GM23338 (cell line): Measurements from ENCODE around the gene PRKAG1. TPM values are rescaled to one million over a fixed set of nuclear protein-coding genes. Genes with fewer than 3 reads are reported as not detected.

Source experiments
- ATAC-seq: fragments of 200-7000 bp; cut with Tn5 transposase; 3 replicates; pipeline ENCODE4 v1.9.1; 2020
- DNase-seq: peaks from one replicate; pipeline ENCODE4 v3.0.0-alpha.2; 2015; ENCODE audit warnings: low spot score
- H2AFZ ChIP-seq: fragments of 200-600 bp; sonication (generic); 2 replicates; pipeline ENCODE4 v1.8.0; 2016; ENCODE audit warnings: antibody characterized with exemption, mild to moderate bottlenecking, moderate library complexity
- H3F3A ChIP-seq: fragments of 200-600 bp; sonication (generic); replicated peaks from 2 replicates; pipeline ENCODE4 v1.8.0; 2017; ENCODE audit warnings: antibody characterized with exemption, mixed run types, low read depth
- H3K27ac ChIP-seq: fragments of 200-600 bp; sonication (generic); 2 replicates; pipeline ENCODE4 v1.6.1; 2016; ENCODE audit warnings: low read depth
- H3K27me3 ChIP-seq: fragments of 200-600 bp; sonication (generic); 2 replicates; pipeline ENCODE4 v1.8.0; 2016; ENCODE audit warnings: mild to moderate bottlenecking, mixed run types, moderate library complexity; ENCODE audit not compliant: insufficient read depth
- H3K36me3 ChIP-seq: fragments of 200-600 bp; sonication (generic); 2 replicates; pipeline ENCODE4 v1.8.0; 2016; ENCODE audit warnings: mild to moderate bottlenecking; ENCODE audit not compliant: insufficient read depth
- H3K4me1 ChIP-seq: fragments of 200-600 bp; sonication (generic); 2 replicates; pipeline ENCODE4 v1.8.0; 2016; ENCODE audit warnings: mild to moderate bottlenecking, moderate library complexity; ENCODE audit not compliant: insufficient read depth
- H3K4me2 ChIP-seq: fragments of 200-600 bp; sonication (generic); 2 replicates; pipeline ENCODE4 v1.7.1; 2017; ENCODE audit warnings: mixed run types
- H3K4me3 ChIP-seq: fragments of 200-600 bp; sonication (generic); 2 replicates; pipeline ENCODE4 v1.6.1; 2016; ENCODE audit warnings: mixed run types
- H3K79me2 ChIP-seq: fragments of 200-600 bp; sonication (generic); replicated peaks from 2 replicates; pipeline ENCODE4 v1.8.0; 2017; ENCODE audit warnings: mild to moderate bottlenecking; ENCODE audit not compliant: insufficient read depth
- H3K9me2 ChIP-seq: fragments of 200-600 bp; sonication (generic); 2 replicates; pipeline ENCODE4 v1.8.0; 2017; ENCODE audit not compliant: insufficient read depth
- H4K20me1 ChIP-seq: fragments of 200-600 bp; sonication (generic); replicated peaks from 2 replicates; pipeline ENCODE4 v1.8.0; 2017; ENCODE audit warnings: mild to moderate bottlenecking; ENCODE audit not compliant: insufficient read depth
- H3K27ac Mint-ChIP-seq: 2 replicates; pipeline ENCODE4 v1.8.0; 2020; ENCODE audit warnings: inconsistent platforms, mild to moderate bottlenecking, moderate library complexity, mixed read lengths
- H3K27me3 Mint-ChIP-seq: 3 replicates; pipeline ENCODE4 v1.8.0; 2022; ENCODE audit warnings: low read depth, mild to moderate bottlenecking, moderate library complexity, mixed read lengths, inconsistent platforms; ENCODE audit not compliant: insufficient read depth, poor library complexity
- H3K36me3 Mint-ChIP-seq: 3 replicates; pipeline ENCODE4 v1.8.0; 2021; ENCODE audit warnings: low read depth, mild to moderate bottlenecking, inconsistent platforms, moderate library complexity, mixed read lengths
- H3K4me1 Mint-ChIP-seq: 3 replicates; pipeline ENCODE4 v1.8.0; 2020; ENCODE audit warnings: mild to moderate bottlenecking, inconsistent platforms, mixed read lengths
- H3K4me3 Mint-ChIP-seq: 3 replicates; pipeline ENCODE4 v1.8.0; 2021; ENCODE audit warnings: moderate library complexity, mild to moderate bottlenecking, inconsistent platforms, mixed read lengths
- H3K9me3 Mint-ChIP-seq: 3 replicates; pipeline ENCODE4 v1.8.0; 2020; ENCODE audit warnings: moderate library complexity, mild to moderate bottlenecking, inconsistent platforms, mixed read lengths
- CREB1 ChIP-seq: fragments of 250-450 bp; sonication (Bioruptor Pico); IDR thresholded peaks from 2 replicates; pipeline ENCODE4 v1.5.0; 2020; ENCODE audit warnings: low read depth, mild to moderate bottlenecking, moderate library complexity
- EZH2 ChIP-seq: fragments of 200-600 bp; sonication (generic); IDR thresholded peaks from one replicate; pipeline ENCODE4 v1.8.0; 2017; ENCODE audit warnings: antibody characterized with exemption, mild to moderate bottlenecking, low read depth; ENCODE audit not compliant: unreplicated experiment
- EZH2phosphoT487 ChIP-seq: fragments of 200-600 bp; sonication (generic); IDR thresholded peaks from one replicate; pipeline ENCODE4 v1.8.1; 2018; ENCODE audit warnings: antibody characterized with exemption; ENCODE audit not compliant: unreplicated experiment
- JUNB ChIP-seq: IDR thresholded peaks from one replicate; pipeline ENCODE4 v1.6.1; 2016; ENCODE audit warnings: antibody characterized with exemption; ENCODE audit not compliant: unreplicated experiment
- NANOG ChIP-seq: IDR thresholded peaks from 2 replicates; pipeline ENCODE4 v1.6.1; 2016; ENCODE audit warnings: antibody characterized with exemption, borderline replicate concordance
- STAT1 ChIP-seq: IDR thresholded peaks from one replicate; pipeline ENCODE4 v1.6.1; 2016; ENCODE audit warnings: antibody characterized with exemption; ENCODE audit not compliant: unreplicated experiment
- ZNF114 ChIP-seq: fragments of 250-450 bp; sonication (Bioruptor Pico); IDR thresholded peaks from 2 replicates; pipeline ENCODE4 v1.5.0; 2020; ENCODE audit warnings: mild to moderate bottlenecking, moderate library complexity
- ZNF331 ChIP-seq: fragments of 250-450 bp; sonication (Bioruptor Pico); IDR thresholded peaks from 2 replicates; pipeline ENCODE4 v1.5.0; 2020; ENCODE audit warnings: low read depth, mild to moderate bottlenecking, moderate library complexity
- polyA plus RNA-seq: library from polyadenylated mRNA; unstranded; fragments of >200 nt; fragmentation: Nextera tagmentation; extraction: Ambion mirVana; gene quantifications from 2 replicates; pipeline ENCODE4 v1.2.1, GENCODE V29; 2016
- total RNA-seq: library from RNA; depleted of rRNA; stranded (reverse); fragments of >200 nt; shearing (Covaris generic); gene quantifications from 2 replicates; pipeline ENCODE4 v1.2.3, GENCODE V29; 2014
- TF ChIP-seq, protein P1 (sequence below), 2 experiments: fragments of 200-600 bp in 1 of 2; sonication (generic) in 1 of 2; conservative IDR thresholded peaks; 2 replicates each; pipeline versions ENCODE4 v1.5.1 to v1.6.1; 2016 to 2017; ENCODE audit warnings: antibody characterized with exemption in 2 of 2, low read depth in 2 of 2, mild to moderate bottlenecking in 2 of 2, moderate library complexity in 1 of 2
- TF ChIP-seq, protein P2 (sequence below): IDR thresholded peaks from one replicate; pipeline ENCODE4 v1.6.1; 2018; ENCODE audit warnings: antibody characterized with exemption; ENCODE audit not compliant: unreplicated experiment
- TF ChIP-seq, protein P3 (sequence below): fragments of 250-450 bp; sonication (Bioruptor Pico); IDR thresholded peaks from 2 replicates; pipeline ENCODE4 v1.5.0; 2020; ENCODE audit warnings: mild to moderate bottlenecking, moderate library complexity
- TF ChIP-seq, protein P4 (sequence below): IDR thresholded peaks from 2 replicates; pipeline ENCODE4 v1.6.1; 2016; ENCODE audit warnings: antibody characterized with exemption

Gene PRKAG1
- total and polyA plus RNA-seq, 2 experiments from 2014 or later, result 19.9 to 35.4 TPM

DNA sequence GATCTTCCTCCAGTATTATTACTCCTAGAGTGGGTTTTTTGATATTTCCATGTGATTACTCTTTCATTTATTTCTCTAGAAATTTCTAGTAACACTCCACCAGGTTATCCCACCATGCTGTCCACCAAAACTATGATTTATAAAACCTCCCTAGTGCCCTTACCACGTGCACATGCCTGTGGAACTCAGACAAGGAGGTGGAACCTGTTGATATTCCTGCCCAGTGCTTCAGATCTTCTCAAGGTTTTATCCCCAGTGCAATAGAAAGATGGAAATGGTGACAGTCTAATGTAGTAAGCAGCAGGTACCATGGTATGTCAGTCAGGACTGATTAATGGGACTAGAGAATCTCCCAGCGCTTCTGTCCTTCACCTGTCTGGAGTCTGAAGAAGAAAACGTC lies 57.7 kb downstream of the PRKAG1 start:
- Histone ChIP-seq H3K27me3 (peaks cover 4% of the 10 kb centered on the region), H4K20me1 (peaks cover 1% of the 10 kb centered on the region; the same call in 1 of the 2 replicates), H3K36me3 (no peaks in the 10 kb centered on the region), H3K4me1 (peaks cover 16% of the 10 kb centered on the region), H3K9me2 (no peaks in the 10 kb centered on the region), H2AFZ (no peak overlapping the region), H3K4me3 (no peak overlapping the region), H3F3A (peaks cover 10% of the 10 kb centered on the region), H3K4me2 (no peak overlapping the region), H3K79me2 (peaks cover 10% of the 10 kb centered on the region), H3K27ac (no peak overlapping the region)
- H3K27me3 Mint-ChIP-seq, result peaks cover 19% of the 10 kb centered on the region
- H3K36me3 Mint-ChIP-seq, result peaks cover 5% of the 10 kb centered on the region
- TF ChIP-seq EZH2phosphoT487 (no peak), STAT1 (no peak), JUNB (no peak), EZH2 (no peak), CREB1 (CRISPR knock-in tag) (no peak), NANOG (no peak), ZNF114 (CRISPR knock-in tag) (no peak), ZNF331 (CRISPR knock-in tag) (no peak)
- TF ChIP-seq, protein P1, sequence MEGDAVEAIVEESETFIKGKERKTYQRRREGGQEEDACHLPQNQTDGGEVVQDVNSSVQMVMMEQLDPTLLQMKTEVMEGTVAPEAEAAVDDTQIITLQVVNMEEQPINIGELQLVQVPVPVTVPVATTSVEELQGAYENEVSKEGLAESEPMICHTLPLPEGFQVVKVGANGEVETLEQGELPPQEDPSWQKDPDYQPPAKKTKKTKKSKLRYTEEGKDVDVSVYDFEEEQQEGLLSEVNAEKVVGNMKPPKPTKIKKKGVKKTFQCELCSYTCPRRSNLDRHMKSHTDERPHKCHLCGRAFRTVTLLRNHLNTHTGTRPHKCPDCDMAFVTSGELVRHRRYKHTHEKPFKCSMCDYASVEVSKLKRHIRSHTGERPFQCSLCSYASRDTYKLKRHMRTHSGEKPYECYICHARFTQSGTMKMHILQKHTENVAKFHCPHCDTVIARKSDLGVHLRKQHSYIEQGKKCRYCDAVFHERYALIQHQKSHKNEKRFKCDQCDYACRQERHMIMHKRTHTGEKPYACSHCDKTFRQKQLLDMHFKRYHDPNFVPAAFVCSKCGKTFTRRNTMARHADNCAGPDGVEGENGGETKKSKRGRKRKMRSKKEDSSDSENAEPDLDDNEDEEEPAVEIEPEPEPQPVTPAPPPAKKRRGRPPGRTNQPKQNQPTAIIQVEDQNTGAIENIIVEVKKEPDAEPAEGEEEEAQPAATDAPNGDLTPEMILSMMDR (conservative IDR thresholded peaks at IDR 0.05; ENCODE audit: low read depth in 2 of 2), result no peak
- TF ChIP-seq, protein P2, sequence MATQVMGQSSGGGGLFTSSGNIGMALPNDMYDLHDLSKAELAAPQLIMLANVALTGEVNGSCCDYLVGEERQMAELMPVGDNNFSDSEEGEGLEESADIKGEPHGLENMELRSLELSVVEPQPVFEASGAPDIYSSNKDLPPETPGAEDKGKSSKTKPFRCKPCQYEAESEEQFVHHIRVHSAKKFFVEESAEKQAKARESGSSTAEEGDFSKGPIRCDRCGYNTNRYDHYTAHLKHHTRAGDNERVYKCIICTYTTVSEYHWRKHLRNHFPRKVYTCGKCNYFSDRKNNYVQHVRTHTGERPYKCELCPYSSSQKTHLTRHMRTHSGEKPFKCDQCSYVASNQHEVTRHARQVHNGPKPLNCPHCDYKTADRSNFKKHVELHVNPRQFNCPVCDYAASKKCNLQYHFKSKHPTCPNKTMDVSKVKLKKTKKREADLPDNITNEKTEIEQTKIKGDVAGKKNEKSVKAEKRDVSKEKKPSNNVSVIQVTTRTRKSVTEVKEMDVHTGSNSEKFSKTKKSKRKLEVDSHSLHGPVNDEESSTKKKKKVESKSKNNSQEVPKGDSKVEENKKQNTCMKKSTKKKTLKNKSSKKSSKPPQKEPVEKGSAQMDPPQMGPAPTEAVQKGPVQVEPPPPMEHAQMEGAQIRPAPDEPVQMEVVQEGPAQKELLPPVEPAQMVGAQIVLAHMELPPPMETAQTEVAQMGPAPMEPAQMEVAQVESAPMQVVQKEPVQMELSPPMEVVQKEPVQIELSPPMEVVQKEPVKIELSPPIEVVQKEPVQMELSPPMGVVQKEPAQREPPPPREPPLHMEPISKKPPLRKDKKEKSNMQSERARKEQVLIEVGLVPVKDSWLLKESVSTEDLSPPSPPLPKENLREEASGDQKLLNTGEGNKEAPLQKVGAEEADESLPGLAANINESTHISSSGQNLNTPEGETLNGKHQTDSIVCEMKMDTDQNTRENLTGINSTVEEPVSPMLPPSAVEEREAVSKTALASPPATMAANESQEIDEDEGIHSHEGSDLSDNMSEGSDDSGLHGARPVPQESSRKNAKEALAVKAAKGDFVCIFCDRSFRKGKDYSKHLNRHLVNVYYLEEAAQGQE, result no peak
- TF ChIP-seq, protein P3, sequence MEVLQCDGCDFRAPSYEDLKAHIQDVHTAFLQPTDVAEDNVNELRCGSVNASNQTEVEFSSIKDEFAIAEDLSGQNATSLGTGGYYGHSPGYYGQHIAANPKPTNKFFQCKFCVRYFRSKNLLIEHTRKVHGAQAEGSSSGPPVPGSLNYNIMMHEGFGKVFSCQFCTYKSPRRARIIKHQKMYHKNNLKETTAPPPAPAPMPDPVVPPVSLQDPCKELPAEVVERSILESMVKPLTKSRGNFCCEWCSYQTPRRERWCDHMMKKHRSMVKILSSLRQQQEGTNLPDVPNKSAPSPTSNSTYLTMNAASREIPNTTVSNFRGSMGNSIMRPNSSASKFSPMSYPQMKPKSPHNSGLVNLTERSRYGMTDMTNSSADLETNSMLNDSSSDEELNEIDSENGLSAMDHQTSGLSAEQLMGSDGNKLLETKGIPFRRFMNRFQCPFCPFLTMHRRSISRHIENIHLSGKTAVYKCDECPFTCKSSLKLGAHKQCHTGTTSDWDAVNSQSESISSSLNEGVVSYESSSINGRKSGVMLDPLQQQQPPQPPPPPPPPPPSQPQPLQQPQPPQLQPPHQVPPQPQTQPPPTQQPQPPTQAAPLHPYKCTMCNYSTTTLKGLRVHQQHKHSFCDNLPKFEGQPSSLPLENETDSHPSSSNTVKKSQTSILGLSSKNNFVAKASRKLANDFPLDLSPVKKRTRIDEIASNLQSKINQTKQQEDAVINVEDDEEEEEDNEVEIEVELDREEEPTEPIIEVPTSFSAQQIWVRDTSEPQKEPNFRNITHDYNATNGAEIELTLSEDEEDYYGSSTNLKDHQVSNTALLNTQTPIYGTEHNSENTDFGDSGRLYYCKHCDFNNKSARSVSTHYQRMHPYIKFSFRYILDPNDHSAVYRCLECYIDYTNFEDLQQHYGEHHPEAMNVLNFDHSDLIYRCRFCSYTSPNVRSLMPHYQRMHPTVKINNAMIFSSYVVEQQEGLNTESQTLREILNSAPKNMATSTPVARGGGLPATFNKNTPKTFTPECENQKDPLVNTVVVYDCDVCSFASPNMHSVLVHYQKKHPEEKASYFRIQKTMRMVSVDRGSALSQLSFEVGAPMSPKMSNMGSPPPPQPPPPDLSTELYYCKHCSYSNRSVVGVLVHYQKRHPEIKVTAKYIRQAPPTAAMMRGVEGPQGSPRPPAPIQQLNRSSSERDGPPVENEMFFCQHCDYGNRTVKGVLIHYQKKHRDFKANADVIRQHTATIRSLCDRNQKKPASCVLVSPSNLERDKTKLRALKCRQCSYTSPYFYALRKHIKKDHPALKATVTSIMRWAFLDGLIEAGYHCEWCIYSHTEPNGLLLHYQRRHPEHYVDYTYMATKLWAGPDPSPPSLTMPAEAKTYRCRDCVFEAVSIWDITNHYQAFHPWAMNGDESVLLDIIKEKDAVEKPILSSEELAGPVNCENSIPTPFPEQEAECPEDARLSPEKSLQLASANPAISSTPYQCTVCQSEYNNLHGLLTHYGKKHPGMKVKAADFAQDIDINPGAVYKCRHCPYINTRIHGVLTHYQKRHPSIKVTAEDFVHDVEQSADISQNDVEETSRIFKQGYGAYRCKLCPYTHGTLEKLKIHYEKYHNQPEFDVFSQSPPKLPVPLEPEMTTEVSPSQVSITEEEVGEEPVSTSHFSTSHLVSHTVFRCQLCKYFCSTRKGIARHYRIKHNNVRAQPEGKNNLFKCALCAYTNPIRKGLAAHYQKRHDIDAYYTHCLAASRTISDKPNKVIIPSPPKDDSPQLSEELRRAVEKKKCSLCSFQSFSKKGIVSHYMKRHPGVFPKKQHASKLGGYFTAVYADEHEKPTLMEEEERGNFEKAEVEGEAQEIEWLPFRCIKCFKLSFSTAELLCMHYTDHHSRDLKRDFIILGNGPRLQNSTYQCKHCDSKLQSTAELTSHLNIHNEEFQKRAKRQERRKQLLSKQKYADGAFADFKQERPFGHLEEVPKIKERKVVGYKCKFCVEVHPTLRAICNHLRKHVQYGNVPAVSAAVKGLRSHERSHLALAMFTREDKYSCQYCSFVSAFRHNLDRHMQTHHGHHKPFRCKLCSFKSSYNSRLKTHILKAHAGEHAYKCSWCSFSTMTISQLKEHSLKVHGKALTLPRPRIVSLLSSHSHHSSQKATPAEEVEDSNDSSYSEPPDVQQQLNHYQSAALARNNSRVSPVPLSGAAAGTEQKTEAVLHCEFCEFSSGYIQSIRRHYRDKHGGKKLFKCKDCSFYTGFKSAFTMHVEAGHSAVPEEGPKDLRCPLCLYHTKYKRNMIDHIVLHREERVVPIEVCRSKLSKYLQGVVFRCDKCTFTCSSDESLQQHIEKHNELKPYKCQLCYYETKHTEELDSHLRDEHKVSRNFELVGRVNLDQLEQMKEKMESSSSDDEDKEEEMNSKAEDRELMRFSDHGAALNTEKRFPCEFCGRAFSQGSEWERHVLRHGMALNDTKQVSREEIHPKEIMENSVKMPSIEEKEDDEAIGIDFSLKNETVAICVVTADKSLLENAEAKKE (CRISPR knock-in tag), result no peak
- TF ChIP-seq, protein P4, sequence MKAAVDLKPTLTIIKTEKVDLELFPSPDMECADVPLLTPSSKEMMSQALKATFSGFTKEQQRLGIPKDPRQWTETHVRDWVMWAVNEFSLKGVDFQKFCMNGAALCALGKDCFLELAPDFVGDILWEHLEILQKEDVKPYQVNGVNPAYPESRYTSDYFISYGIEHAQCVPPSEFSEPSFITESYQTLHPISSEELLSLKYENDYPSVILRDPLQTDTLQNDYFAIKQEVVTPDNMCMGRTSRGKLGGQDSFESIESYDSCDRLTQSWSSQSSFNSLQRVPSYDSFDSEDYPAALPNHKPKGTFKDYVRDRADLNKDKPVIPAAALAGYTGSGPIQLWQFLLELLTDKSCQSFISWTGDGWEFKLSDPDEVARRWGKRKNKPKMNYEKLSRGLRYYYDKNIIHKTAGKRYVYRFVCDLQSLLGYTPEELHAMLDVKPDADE, result no peak
- H3K4me1 Mint-ChIP-seq, result peaks cover 32% of the 10 kb centered on the region; the same call in 2 of the 3 replicates
- H3K9me3 Mint-ChIP-seq, result no peaks in the 10 kb centered on the region; the same call in 2 of the 3 replicates
- H3K27ac Mint-ChIP-seq, result no peak overlapping the region
- ATAC-seq, result no peak
- no peak for DNase-seq
- H3K4me3 Mint-ChIP-seq, result no peak overlapping the region; the same call in 2 of the 3 replicates
